Immature natural killer cell (primary cell): ENCODE measurements around the gene ALG2. TPM values are rescaled to one million over a fixed set of nuclear protein-coding genes. Genes with fewer than 3 reads are reported as not detected.

Experiments
- DNase-seq, 3 donors: peaks; one replicate each; pipeline ENCODE4 v3.0.0; 2022; ENCODE audit warnings: mixed read lengths in 1 of 3
- H3K27ac Mint-ChIP-seq, 6 donors: one replicate each; pipeline ENCODE4 v1.8.0; 2020; ENCODE audit warnings: mixed read lengths in 6 of 6, mild to moderate bottlenecking in 5 of 6, inconsistent platforms in 4 of 6, moderate library complexity in 3 of 6
- H3K27me3 Mint-ChIP-seq, 3 donors: one replicate each; pipeline ENCODE4 v1.8.0; 2020 to 2021; ENCODE audit warnings: low read depth in 3 of 3, mild to moderate bottlenecking in 3 of 3, mixed read lengths in 3 of 3, moderate library complexity in 3 of 3, inconsistent platforms in 1 of 3
- H3K36me3 Mint-ChIP-seq, 3 donors: one replicate each; pipeline ENCODE4 v1.8.0; 2020; ENCODE audit warnings: mixed read lengths in 3 of 3, inconsistent platforms in 2 of 3, mild to moderate bottlenecking in 2 of 3
- H3K4me1 Mint-ChIP-seq, 2 donors: one replicate each; pipeline ENCODE4 v1.8.0; 2020; ENCODE audit warnings: inconsistent platforms in 2 of 2, mild to moderate bottlenecking in 2 of 2, mixed read lengths in 2 of 2, moderate library complexity in 1 of 2
- H3K4me3 Mint-ChIP-seq, 5 donors: one replicate each; pipeline ENCODE4 v1.8.0; 2020; ENCODE audit warnings: mild to moderate bottlenecking in 5 of 5, mixed read lengths in 5 of 5, inconsistent platforms in 3 of 5, moderate library complexity in 3 of 5
- H3K9me3 Mint-ChIP-seq, 6 donors: one replicate each; pipeline ENCODE4 v1.8.0; 2020; ENCODE audit warnings: mild to moderate bottlenecking in 6 of 6, mixed read lengths in 6 of 6, inconsistent platforms in 4 of 6, moderate library complexity in 3 of 6
- polyA plus RNA-seq, 3 donors: library from polyadenylated mRNA; unstranded; fragments of 300-500 nt; fragmentation: Illumina TruSeq; gene quantifications; one replicate each; pipeline ENCODE4 v1.2.3, GENCODE V29; 2021

The ALG2 gene
- polyA plus RNA-seq, 3 donors from 2014 or later: 23.8 to 37.1 (median 32.4) TPM

GRCh38 chr9:99169982-99170761 lies 51.6 kb downstream of the ALG2 start:
- Mint-ChIP-seq H3K4me3 (no peak overlapping the region), H3K36me3 (peaks cover 0 to 15% (median 0%) of the 10 kb centered on the region in 3 donors), H3K9me3 (peaks cover 0 to 2% (median 0%) of the 10 kb centered on the region in 6 donors), H3K4me1 (peaks cover 2 to 13% of the 10 kb centered on the region in 2 donors), H3K27ac (no peak overlapping the region), H3K27me3 (peaks cover 2 to 6% (median 4%) of the 10 kb centered on the region in 3 donors)
- DNase-seq: no peak

- peaks cover 2 to 13% of the 10 kb centered on the region in 2 donors for H3K4me1 Mint-ChIP-seq
- H3K27me3 Mint-ChIP-seq: peaks cover 2 to 6% (median 4%) of the 10 kb centered on the region in 3 donors
- H3K9me3 Mint-ChIP-seq: peaks cover 0 to 2% (median 0%) of the 10 kb centered on the region in 6 donors
- H3K36me3 Mint-ChIP-seq: peaks cover 0 to 15% (median 0%) of the 10 kb centered on the region in 3 donors
- no peak for DNase-seq
- no peak overlapping the region for H3K27ac Mint-ChIP-seq
- no peak overlapping the region for H3K4me3 Mint-ChIP-seq
These were observed 52.7 kb downstream of the ALG2 start for GRCh38 chr9:99169086-99169485.

GRCh38 chr9:99167694-99168093 lies 54.0 kb downstream of the ALG2 start:
- H3K36me3 Mint-ChIP-seq: peaks cover 0 to 12% (median 0%) of the 10 kb centered on the region in 3 donors
- no peak overlapping the region for H3K27ac Mint-ChIP-seq
- H3K4me1 Mint-ChIP-seq: peaks cover 5 to 18% of the 10 kb centered on the region in 2 donors
- H3K9me3 Mint-ChIP-seq: peaks cover 0 to 2% (median 0%) of the 10 kb centered on the region in 6 donors
- DNase-seq: no peak
- peaks cover 2 to 6% (median 4%) of the 10 kb centered on the region in 3 donors for H3K27me3 Mint-ChIP-seq
- H3K4me3 Mint-ChIP-seq: no peak overlapping the region

- Mint-ChIP-seq H3K27me3 (peaks cover 2 to 6% (median 2%) of the 10 kb centered on the region in 3 donors), H3K4me3 (no peak overlapping the region), H3K27ac (no peak overlapping the region), H3K36me3 (peaks cover 0 to 10% (median 0%) of the 10 kb centered on the region in 3 donors), H3K9me3 (peaks cover 0 to 2% (median 0%) of the 10 kb centered on the region in 6 donors), H3K4me1 (peaks cover 7 to 21% of the 10 kb centered on the region in 2 donors)
- no peak for DNase-seq
These were observed 54.6 kb downstream of the ALG2 start for GRCh38 chr9:99167119-99167518.

Other genes with a start within 250 kb of the ALG2 start
- gene TGFBR1, start 116.8 kb downstream of the ALG2 start, polyA plus RNA-seq: 10 to 100 TPM; 34.2 to 71.0 (median 67.8) TPM
- 100 to 1,000 TPM; 408 to 447 (median 440) TPM for gene SEC61B, start 340 bp upstream of the ALG2 start, polyA plus RNA-seq